Measurements from ENCODE around the gene RELL2.
A peak's percentile ranks its signal among the peaks of the same experiment; 100 is the strongest.

RELL2 gene

GRCh38 chr5:141618804-141619554 lies 17.8 kb upstream of the RELL2 start, which contains the start of gene DIAPH1:
DIAPH1 (minus strand) TSS chr5:141619000; CDS start chr5:141618914, 86 bp downstream.
- DNase-seq (ENCODE audit: low spot score), result peak; percentile 95

DNA sequence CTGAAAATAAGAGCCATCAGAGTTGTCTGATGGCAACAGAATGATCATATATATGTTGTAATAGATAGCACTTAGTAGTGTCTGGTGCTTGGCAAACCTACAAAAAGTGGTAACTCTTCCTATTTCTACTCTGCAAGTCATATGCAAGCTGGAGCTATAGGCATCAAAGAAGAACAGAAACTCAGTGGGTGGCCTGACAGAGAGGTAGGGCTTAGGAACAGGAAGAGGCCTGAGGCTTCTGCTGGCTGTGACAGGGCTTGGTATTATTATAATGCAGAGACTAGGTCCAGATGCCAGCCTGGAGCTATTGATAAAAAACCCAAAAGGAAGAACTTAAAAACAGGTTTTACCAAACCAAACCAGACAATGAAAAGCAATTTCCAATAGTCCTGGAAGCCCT lies 13.6 kb upstream of the RELL2 start:
- no peak for DNase-seq (ENCODE audit: low spot score)

DNA sequence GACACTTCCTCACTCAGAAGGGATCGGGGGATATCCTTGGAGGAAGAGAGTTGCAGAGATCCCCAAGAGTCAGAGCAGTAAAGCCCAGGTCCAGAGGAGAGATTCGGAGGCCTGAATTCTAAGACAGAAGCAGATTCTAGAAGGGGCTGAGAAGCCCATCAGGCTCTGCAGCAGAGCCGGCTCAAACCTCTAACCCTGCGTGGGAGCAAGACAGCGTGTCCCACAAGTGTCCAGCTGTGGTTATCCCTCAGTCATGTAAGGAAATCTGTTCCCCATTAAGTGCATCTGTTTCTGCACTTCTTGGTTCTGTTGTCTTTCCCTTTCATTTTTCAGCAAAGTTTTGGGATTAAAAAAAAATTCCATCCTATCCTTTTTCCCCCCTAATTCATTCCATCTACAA lies 13.2 kb upstream of the RELL2 start:
- DNase-seq (ENCODE audit: low spot score), result no peak

GRCh38 chr5:141628175-141628788 lies 8.5 kb upstream of the RELL2 start:
- DNase-seq (ENCODE audit: low spot score), result no peak

DNA sequence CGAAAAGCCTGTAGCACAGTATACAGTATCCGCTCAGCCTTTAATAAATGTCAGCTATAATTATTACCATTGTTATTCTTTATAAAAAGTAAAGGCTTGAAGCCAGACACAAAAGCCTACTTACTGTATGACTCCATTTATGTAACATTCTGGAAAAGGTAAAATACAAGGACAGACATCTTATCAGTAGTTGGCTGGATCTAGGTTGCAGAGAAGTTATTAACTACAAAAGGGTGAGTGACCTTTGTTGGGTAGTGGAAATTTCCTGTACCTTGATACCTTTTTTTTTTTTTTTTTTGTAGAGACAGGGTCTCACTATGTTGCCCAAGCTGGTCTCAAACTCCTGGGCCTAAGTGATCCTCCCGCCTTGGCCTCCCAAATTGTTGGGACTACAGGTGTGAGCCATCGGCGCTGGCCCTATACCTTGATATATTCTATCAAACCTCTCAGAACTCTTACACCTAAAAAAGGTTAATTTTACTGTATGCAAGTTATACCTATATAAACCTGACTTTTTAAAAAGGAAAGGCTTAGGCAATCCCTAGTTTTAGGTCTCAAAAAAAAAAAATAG lies 6.1 kb upstream of the RELL2 start:
- DNase-seq (ENCODE audit: low spot score), result no peak

DNA sequence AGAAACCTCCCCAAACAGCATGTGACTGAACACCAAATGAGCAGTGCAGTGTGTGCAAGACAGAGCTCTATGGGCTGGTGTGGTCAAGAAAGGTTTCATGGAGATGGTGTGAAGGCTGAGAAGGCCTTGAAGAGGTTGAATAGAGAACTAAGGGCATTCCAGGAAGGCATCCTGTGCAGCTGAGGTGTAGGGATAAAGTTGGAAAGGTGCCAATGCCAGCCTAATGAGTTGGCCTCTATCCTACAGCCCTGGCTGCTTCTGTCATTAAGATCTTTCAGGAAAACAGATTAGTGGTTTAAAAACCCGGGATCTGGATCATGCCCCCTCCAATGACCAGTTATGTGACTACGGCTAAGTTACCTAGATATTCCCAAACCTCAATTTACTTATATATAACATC lies 4.1 kb upstream of the RELL2 start:
- DNase-seq (ENCODE audit: low spot score), result no peak

DNA sequence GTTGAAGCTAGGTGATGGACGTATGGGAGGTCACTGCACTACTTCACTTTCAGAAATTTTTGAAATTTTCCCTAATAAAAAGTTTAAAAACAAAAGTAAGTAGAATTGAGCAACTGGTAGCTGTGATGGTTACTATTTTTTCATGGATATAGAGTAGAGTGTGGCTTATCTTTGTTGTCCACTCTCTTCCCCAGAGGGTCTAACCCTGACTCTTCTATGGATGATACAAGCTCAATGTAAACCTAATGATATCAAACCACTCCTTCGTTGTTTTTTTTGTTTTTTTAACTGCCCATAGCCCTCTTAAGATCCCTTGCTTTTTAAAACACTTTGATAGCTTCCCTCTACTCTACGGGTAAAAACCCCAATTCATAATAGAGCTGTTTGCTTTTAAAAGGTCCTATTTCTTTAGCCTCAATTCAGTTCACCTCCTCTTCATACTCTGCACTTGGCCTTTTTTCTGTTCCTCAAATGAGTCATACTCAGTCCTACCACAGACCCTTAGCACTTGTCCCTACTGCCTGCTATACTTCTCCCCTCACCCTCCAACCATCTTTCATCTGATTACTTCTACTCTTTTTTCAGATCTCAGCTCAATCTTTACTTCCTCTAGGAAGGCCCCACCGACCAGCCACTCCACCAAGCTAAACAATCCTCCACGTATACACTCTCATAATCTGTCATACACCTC lies 2.8 kb upstream of the RELL2 start:
- DNase-seq (ENCODE audit: low spot score), result no peak

DNA sequence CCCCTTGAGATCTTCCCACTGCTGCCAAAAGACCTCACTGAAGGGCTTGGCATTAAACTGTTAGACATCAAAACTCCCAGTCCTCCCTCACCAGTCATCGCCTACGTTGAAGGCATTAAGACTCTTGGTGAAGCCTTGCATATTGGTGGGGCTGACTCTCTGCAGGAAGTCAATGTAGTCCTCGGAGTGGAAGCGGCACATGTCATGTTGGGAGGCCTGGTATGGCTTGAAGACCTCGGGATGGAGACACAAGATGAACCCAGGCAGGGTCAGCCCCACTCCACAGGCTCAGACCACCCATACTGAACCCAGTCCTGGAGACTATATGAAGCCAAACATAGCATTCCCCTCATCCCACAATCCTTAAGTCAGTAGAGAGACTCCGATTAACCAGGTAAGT lies 2.1 kb upstream of the RELL2 start:
- DNase-seq (ENCODE audit: low spot score), result no peak

DNA sequence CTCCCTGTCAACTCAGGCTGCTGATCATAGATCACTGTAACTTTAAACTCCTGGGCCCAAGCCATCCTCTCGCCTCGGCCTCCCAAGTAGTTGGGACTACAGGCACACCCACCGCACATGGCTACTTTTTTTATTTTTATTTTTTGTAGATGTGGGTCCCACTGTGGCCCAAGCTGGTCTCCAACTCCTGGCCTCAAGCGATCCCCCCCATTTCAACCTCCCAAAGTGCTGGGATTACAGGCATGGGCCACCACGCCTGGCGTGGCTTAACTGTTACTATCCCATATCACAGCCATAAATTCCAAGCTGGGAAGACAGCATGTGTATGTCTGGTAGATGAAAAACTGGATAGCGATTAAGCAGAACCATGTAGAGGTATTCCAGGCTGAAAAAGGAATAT lies 1.2 kb upstream of the RELL2 start:
- DNase-seq (ENCODE audit: low spot score), result no peak

DNA sequence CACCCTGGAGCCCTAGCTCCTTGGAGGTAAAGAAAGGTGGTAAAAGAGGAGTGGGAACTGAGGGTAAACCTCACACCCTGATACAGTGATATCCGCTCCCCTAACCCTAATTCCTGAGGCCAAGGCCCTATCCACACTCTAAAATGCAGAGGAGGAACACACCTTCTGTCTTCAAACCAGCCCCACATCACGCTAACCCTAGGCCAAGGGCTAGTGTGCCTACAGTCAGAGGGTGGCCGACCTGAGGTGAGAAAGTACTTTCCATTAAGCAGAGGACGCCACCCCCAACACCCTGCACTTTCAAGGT lies 738 bp upstream of the RELL2 start:
- DNase-seq (ENCODE audit: low spot score), result no peak

DNA sequence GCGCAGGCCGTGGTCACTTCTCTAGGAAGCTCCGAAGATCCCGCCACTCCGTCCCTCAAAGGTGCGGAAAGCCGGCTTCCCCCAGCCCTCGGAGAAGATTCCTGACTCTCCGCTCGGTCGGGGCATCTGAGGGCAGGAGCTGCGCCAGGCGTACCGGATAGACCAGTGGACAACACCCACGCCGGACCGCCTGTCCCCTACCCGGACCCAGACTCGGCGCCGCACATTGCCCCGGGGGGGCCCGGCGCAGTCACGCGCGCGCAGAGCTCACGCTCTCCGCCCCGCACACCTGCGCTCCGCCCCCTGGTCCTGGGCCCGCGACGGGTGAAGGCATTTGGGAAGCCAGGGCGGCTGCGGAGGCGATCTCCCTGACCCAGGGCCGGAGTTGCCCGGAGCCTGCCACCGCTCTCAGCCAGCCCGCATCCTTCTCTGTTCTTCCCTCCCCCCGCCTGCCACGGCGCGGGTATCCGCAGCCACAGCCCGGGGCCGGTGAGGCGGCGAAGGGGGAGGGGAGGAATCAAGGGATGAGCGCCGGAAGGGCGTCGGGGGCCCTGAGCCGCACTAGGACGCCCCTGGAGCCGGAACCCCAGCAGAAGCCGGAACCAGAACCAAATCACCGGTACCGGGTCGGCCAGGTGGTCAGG lies 448 bp downstream of the RELL2 start:
- DNase-seq (ENCODE audit: low spot score), result no peak

GRCh38 chr5:141637767-141638419 lies 1.1 kb downstream of the RELL2 start:
- DNase-seq (ENCODE audit: low spot score), result peak; percentile 69

DNA sequence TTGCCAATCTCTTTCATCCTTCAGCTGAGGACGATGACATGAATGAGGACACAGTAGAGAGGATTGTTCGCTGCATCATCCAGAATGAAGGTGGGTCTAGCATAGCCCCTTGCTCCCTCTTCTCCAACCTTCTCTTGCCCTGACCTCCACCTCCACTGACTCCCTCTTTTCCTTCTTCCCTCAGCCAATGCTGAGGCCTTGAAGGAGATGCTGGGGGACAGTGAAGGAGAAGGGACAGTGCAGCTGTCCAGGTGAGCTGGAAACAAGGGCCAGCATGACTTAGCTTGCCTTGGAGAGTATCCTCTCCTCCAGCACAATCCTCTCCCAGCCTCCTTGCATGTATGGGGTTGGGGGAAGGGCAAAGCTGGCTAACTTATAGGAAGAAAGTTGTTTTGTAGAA lies 2.0 kb downstream of the RELL2 start:
- no peak for DNase-seq (ENCODE audit: low spot score)

DNA sequence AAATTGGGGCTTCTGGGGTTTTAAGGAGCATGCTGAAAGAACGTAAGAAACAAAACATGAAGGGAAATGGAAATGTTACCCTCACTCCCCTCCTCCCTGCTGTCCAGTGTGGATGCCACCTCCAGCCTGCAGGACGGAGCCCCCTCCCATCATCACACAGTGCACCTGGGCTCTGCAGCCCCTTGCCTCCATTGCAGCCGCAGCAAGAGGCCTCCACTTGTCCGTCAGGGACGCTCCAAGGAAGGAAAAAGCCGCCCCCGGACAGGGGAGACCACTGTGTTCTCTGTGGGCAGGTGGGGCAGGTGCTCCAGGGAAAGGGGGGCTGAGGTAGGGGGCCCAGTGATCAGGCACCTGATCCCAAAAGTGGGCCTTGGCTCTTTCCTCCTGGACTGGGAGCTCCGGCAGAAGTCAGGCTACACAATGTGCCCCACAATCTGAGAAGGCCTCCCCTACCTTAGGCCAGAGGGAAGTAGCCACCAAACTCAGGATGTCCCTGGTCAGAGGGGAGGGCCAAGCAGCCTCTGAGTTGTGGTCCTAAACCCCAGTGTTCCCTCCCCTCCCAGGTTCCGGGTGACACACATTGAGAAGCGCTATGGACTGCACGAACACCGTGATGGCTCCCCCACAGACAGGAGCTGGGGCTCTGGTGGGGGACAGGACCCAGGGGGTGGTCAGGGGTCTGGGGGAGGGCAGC lies 2.7 kb downstream of the RELL2 start:
- no peak for DNase-seq (ENCODE audit: low spot score)

DNA sequence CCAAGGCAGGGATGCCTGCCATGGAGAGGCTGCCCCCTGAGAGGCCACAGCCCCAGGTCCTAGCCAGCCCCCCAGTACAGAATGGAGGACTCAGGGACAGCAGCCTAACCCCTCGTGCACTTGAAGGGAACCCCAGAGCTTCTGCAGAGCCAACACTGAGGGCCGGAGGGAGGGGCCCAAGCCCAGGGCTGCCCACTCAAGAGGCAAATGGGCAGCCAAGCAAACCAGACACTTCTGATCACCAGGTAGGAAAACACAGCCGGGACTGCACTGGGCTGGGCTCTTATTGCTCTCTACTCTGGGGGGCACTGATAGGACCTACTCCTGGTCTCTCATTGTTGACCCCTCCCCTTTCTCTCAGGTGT lies 3.2 kb downstream of the RELL2 start:
- DNase-seq (ENCODE audit: low spot score), result no peak

DNA sequence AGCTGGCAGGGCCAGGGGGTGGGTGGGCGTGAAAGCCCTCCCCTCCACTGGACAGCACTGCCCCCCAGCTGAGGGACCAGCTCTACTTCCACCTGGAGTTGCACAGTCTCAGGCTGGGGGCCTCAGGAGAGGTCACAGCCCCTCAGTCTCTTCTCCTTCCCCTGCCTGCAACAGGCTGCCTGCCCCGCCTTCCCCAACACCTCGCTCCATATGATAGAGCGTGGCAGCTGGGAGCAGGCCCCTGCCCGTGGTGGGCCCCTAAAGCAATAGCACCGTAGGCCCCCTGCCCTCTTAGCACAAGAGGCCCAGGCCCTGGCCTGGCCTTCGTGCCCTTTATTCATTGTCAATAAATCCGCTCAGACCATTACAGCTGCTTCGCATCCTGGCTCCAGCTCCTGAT lies 3.9 kb downstream of the RELL2 start:
- DNase-seq (ENCODE audit: low spot score), result no peak

DNA sequence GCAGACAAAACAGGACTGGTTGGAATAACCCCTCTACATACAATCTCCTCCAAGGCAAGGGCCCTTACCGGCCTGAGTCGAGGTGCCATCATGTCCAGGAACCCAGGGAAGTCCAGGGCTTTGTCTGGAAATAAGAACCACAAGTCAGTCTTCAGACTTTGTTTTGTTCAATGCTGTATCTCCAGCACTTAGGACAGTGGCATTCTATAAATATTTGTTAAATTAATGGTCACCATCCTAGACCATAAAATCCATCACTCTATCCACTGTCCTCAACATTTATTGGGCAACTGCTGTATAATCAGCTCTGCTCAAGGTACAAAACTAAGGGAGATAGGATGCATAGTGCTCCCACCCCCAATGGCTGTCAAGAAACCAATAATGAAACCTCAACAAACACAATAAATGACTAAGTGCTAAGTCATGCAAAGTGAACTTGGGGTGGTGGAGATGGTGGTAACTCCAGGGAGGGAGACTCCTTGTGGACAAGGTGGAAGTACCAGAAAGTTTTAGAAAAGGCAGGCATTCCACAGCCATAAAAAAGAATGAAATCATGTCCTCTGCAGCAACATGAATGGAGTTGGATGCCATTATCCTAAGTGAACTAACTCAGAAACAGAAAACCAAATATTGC lies 5.0 kb downstream of the RELL2 start:
- peak; percentile 76 for DNase-seq (ENCODE audit: low spot score)

DNA sequence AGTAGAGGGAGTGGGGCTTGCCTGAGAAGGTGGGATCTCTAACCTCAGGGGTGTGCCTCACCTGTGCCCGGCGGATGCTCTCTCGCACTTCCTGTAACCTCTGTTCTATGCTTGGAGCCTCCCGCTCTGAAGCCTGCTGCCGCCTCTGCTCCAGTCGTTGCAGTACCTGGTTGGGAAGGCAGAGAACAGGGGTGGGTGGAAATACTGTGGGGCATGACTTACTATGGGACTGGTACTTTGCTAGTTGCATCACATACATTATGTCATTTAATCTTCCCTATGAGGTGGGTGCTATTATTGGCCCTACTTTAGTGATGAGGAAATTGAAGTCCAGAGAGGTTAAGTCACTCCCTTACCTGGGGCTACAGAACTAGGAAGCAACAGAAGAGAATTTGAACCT lies 9.2 kb downstream of the RELL2 start:
- DNase-seq (ENCODE audit: low spot score), result no peak

GRCh38 chr5:141647242-141647641 lies 10.4 kb downstream of the RELL2 start:
- DNase-seq (ENCODE audit: low spot score), result no peak

DNA sequence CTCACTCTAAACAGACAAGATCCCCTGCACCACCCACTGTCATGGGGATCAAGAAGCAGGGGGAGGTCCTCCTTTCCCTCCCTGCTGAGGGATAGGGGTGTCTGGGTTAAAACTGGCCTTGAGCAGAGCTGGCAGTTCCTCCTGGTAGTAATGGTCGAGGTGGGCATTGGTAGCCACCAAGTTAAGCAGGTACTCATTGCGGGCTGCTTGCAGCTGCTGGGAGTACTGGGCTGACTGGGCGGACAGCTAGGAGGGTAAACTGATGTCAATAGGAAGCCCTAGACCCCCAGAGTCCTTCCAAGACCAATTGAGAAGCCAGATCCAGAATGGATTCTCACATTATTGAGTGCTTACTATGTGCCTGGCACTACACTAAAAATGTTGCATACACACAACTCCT lies 11.1 kb downstream of the RELL2 start:
- DNase-seq (ENCODE audit: low spot score), result no peak

DNA sequence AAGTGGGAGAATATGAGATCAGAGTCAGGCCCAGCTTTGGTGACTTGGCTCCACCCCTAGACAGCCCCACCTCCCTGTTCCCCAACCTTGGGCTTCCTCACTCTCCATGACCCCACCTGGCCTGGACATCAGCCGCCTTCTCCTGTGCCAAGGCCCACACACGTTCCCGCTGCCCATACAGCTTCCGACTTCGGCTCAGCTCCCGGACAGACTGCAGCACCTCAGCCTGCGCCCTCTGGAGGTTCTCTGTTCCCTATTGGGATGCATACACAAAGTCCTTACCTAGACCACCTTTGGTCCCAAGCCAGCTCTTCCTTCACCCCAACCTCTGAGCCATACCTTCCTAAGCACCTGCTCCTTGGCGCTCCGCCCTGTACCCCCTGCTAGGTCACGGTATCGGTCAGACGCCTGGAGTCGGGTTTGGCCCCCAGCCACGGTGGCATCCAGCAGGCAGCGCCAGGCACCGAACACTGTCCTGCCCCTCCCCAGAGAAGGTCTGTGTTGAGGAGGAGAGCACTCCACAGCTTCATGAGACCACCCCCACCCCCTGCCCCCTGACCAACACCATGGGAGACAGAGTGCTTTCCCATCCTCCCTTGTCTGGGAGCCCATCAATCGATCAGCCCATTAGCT lies 12.4 kb downstream of the RELL2 start:
- DNase-seq (ENCODE audit: low spot score), result no peak
